Lung (tissue), 12 donors: ENCODE measurements around the gene RPP25. TPM values are rescaled to one million over a fixed set of nuclear protein-coding genes. Genes with fewer than 3 reads are reported as not detected.

Source experiments
- ATAC-seq: fragments of 200-7000 bp; cut with Tn5 transposase; one replicate; pipeline ENCODE4 v1.9.1; 2020; ENCODE audit warnings: moderate number of reproducible peaks; ENCODE audit not compliant: insufficient read depth, low FRiP score
- DNase-seq, 3 donors: peaks; one replicate each; pipeline ENCODE4 v3.0.0-alpha.2; 2013 to 2017
- H3K27ac ChIP-seq, 2 donors: one replicate each; pipeline ENCODE4 v1.5.1; 2013; ENCODE audit warnings: mild to moderate bottlenecking in 2 of 2, moderate library complexity in 2 of 2, control low read depth in 1 of 2, inconsistent platforms in 1 of 2, low read depth in 1 of 2, low read length in 1 of 2
- H3K27me3 ChIP-seq, 3 donors: one replicate each; pipeline ENCODE4 v1.5.1; 2013; ENCODE audit warnings: low read length in 2 of 3; ENCODE audit not compliant: control insufficient read depth in 3 of 3, insufficient read depth in 3 of 3
- H3K36me3 ChIP-seq, 4 donors: one replicate each; pipeline ENCODE4 v1.5.1; 2013; ENCODE audit warnings: low read length in 4 of 4, mild to moderate bottlenecking in 1 of 4, moderate library complexity in 1 of 4; ENCODE audit not compliant: control insufficient read depth in 4 of 4, insufficient read depth in 4 of 4
- H3K4me1 ChIP-seq, 5 donors: one replicate each; pipeline ENCODE4 v1.5.1; 2013; ENCODE audit warnings: low read length in 5 of 5, mild to moderate bottlenecking in 2 of 5, moderate library complexity in 1 of 5; ENCODE audit not compliant: control insufficient read depth in 5 of 5, insufficient read depth in 5 of 5
- H3K4me3 ChIP-seq: one replicate; pipeline ENCODE4 v1.5.1; 2013; ENCODE audit warnings: mild to moderate bottlenecking, control low read depth, moderate library complexity
- H3K9ac ChIP-seq, 2 donors: one replicate each; pipeline ENCODE4 v1.5.1; 2013; ENCODE audit warnings: low read length in 2 of 2, control low read depth in 1 of 2; ENCODE audit not compliant: insufficient read depth in 1 of 2
- H3K9me3 ChIP-seq, 4 donors: one replicate each; pipeline ENCODE4 v1.5.1; 2013; ENCODE audit warnings: low read length in 3 of 4, mild to moderate bottlenecking in 1 of 4, moderate library complexity in 1 of 4; ENCODE audit not compliant: control insufficient read depth in 4 of 4, insufficient read depth in 3 of 4
- WGBS, 2 donors: extraction: QIAGEN DNeasy Blood & Tissue Kit; methylation state at CpG; one replicate each; pipeline ENCODE4 v1.1.7; 2013; 5-methylcytosine and 5-hydroxymethylcytosine counted together
- polyA plus RNA-seq, 2 donors: library from polyadenylated mRNA; stranded (reverse); fragments of 200-250 nt; gene quantifications; one replicate each; pipeline ENCODE4 v1.2.1, GENCODE V29; 2013
- total RNA-seq, 2 donors: library from RNA; depleted of rRNA in 1 of 2; stranded (reverse); fragments of >200 nt in 1 of 2; gene quantifications; one replicate each; pipeline ENCODE4 v1.2.1, GENCODE V29; 2014 to 2021
- TF ChIP-seq, protein P1 (sequence below): IDR thresholded peaks from 2 replicates; pipeline ENCODE4 v1.5.1; 2012; ENCODE audit warnings: mild to moderate bottlenecking; ENCODE audit errors: control extremely low read depth, extremely low read depth
- donor health status: control.
- donor health status: control.
- donor health status: Bipolar disorder and iron deficiency.
- donor health status: healthy.
- donor health status: DM: yes; HTN: yes; CAD: no.

The RPP25 gene
- total and polyA plus RNA-seq, 4 donors = 3.8 to 15.7 (median 12.6) TPM

DNA sequence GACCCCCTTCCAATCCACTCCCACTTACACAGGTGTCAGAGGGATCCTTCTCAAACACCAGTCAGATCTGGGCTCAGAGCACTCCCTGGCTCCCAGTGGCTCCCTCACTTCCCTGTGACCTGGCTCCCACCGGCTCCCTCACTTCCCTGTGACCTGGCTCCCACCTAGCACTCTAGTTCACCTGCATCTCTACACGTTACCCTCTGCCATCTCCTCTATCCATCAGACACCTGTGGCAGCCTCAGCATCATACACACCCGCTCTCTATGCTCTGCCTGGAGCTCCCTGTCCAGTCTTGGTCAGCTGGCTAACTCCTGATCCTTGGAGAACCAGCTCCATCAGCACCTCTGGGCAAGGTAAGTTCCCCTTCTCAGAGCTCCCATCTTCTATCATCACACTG is 5.6 kb downstream of the RPP25 start:
- no peak for DNase-seq
- no peak for ATAC-seq
- no peaks in the 10 kb centered on the region for H3K9me3 ChIP-seq
- TF ChIP-seq, protein P1, sequence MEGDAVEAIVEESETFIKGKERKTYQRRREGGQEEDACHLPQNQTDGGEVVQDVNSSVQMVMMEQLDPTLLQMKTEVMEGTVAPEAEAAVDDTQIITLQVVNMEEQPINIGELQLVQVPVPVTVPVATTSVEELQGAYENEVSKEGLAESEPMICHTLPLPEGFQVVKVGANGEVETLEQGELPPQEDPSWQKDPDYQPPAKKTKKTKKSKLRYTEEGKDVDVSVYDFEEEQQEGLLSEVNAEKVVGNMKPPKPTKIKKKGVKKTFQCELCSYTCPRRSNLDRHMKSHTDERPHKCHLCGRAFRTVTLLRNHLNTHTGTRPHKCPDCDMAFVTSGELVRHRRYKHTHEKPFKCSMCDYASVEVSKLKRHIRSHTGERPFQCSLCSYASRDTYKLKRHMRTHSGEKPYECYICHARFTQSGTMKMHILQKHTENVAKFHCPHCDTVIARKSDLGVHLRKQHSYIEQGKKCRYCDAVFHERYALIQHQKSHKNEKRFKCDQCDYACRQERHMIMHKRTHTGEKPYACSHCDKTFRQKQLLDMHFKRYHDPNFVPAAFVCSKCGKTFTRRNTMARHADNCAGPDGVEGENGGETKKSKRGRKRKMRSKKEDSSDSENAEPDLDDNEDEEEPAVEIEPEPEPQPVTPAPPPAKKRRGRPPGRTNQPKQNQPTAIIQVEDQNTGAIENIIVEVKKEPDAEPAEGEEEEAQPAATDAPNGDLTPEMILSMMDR = no peak
- H3K27me3 ChIP-seq = no peaks in the 10 kb centered on the region
- no peak overlapping the region for H3K9ac ChIP-seq
- peaks cover 0 to 25% (median 8%) of the 10 kb centered on the region in 5 donors for H3K4me1 ChIP-seq
- no peak overlapping the region for H3K4me3 ChIP-seq
- 70 to 71% methylated on average over 3 of the region's 3 CpGs for WGBS, 2 donors
- H3K36me3 ChIP-seq = no peaks in the 10 kb centered on the region
- no peak overlapping the region for H3K27ac ChIP-seq

GRCh38 chr15:74950078-74950908 is 6.3 kb downstream of the RPP25 start:
- TF ChIP-seq, protein P1 = peak; percentile 99
- Histone ChIP-seq H3K27me3 (no peaks in the 10 kb centered on the region), H3K9ac (no peak overlapping the region), H3K9me3 (no peaks in the 10 kb centered on the region), H3K4me3 (no peak overlapping the region), H3K4me1 (peaks cover 0 to 18% (median 8%) of the 10 kb centered on the region in 5 donors), H3K36me3 (no peaks in the 10 kb centered on the region), H3K27ac (no peak overlapping the region)
- peak; percentile 82 to 88 (median 88) for DNase-seq
- ATAC-seq = peak; percentile 65
- 49 to 59% methylated on average over 7 of the region's 7 CpGs for WGBS, 2 donors

DNA sequence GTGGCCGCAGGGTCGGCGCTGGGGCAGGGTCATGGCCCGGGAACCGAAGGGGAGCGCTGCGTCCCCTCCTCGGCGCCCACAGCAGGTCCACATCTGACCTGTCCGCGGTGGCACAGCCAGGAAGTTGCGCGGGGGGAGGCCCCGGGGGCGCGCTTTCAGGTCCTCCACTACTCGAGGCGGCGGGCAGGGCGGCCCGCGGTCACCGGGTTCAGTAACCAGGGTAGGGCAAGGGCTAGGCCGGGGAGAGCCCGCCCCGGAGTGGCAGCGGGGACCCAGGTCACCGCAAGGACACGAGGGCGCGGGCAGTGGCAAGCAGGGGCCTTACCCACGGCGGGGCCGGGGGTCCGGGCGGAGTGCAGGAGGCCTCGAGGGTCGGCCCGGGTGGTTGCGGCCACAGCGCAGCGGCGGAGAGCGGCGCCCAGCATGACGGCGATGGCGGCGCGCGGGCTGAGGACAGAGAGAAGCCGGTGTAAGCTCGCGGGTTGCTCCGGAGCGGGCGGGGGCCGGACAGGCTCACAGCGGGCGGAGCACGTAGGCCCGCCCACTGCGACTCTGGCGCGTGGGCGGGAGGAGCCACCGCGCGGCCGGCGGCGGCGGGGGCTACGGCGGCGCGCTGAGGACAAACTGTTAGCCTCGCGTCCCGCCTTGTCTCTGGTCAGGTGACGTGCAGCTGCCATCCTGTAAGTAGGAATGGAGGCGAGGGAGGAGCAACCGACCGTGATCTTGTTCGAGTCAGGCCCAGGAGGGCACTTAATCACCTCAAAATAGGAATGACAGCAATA is 18.8 kb downstream of the RPP25 start, which contains the start of gene COX5A:
TSS of gene COX5A (minus strand) at position 484 of the 782 bp plus-strand sequence. CDS start at position 425, 59 bp downstream.
- peak within 1 kb of the TSS; percentile 76 to 80 for H3K9ac ChIP-seq
- 0% methylated on average over 60 to 85 of the region's 85 CpGs for WGBS, 2 donors
- peak within 1 kb of the TSS; percentile 98 for H3K4me3 ChIP-seq
- peaks cover 0 to 5% (median 0%) of the 10 kb centered on the region in 4 donors for H3K36me3 ChIP-seq
- H3K27ac ChIP-seq = peak within 1 kb of the TSS; percentile 98 to 99
- peak; percentile 99 for ATAC-seq
- H3K4me1 ChIP-seq = peaks cover 0 to 15% (median 6%) of the 10 kb centered on the region in 5 donors
- no peaks in the 10 kb centered on the region for H3K9me3 ChIP-seq
- DNase-seq = peak; percentile 97 to 99 (median 97)
- TF ChIP-seq, protein P1 = no peak
- no peaks in the 10 kb centered on the region for H3K27me3 ChIP-seq
